Effector memory CD8-positive, alpha-beta T cell (primary cell): Measurements from ENCODE around the gene SCCPDH.
"Not testable (repeated sequence)": the region's sequence is repeated elsewhere in the genome, so short reads cannot be mapped to it uniquely, and the experiment has no call there.

Experiments
- ATAC-seq: fragments of 150-1000 bp; cut with Tn5 transposase; replicated peaks from 2 replicates; pipeline ENCODE4 v1.10.0; 2021; ENCODE audit warnings: mild to moderate bottlenecking, moderate library complexity
- DNase-seq, 3 experiments: peaks; one replicate each; pipeline ENCODE4 v3.0.0; 2021
- H3K27ac Mint-ChIP-seq, 2 donors: one replicate each; pipeline ENCODE4 v1.8.0; 2022; ENCODE audit warnings: mild to moderate bottlenecking in 2 of 2, mixed read lengths in 2 of 2, moderate library complexity in 2 of 2
- H3K27me3 Mint-ChIP-seq, 2 donors: one replicate each; pipeline ENCODE4 v1.8.0; 2022; ENCODE audit warnings: mixed read lengths in 2 of 2
- H3K36me3 Mint-ChIP-seq: one replicate; pipeline ENCODE4 v1.8.0; 2022; ENCODE audit warnings: mild to moderate bottlenecking, moderate library complexity, mixed read lengths; ENCODE audit not compliant: insufficient read depth
- H3K4me1 Mint-ChIP-seq, 2 donors: one replicate each; pipeline ENCODE4 v1.8.0; 2022; ENCODE audit warnings: low read depth in 2 of 2, mixed read lengths in 2 of 2
- H3K4me3 Mint-ChIP-seq, 2 donors: one replicate each; pipeline ENCODE4 v1.8.0; 2022; ENCODE audit warnings: mild to moderate bottlenecking in 2 of 2, mixed read lengths in 2 of 2, moderate library complexity in 2 of 2
- H3K9me3 Mint-ChIP-seq, 2 donors: one replicate each; pipeline ENCODE4 v1.8.0; 2022; ENCODE audit warnings: mixed read lengths in 2 of 2

SCCPDH gene

DNA sequence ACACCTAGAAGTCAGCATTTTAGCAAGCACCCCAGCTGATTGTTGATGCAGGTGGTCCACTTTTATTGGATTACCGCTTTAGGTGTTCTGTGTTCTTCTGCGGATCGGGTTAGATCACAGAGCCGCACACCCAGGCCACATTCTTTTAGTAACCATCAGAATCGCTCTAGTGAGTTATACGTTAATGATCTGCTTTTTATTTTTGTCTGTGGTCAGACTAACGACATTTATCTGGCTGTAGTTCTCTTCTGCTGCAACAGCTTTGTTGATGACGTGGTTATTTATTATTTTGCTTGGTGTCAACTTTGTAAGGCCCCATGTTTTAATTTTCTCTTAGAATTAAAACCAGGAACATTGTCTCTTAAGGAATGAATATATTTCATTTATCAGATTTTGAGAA is 18.2 kb downstream of the SCCPDH start:
- Mint-ChIP-seq H3K27ac (no peak overlapping the region), H3K36me3 (peaks cover 25% of the 10 kb centered on the region), H3K4me3 (no peak overlapping the region), H3K9me3 (peaks cover 0 to 2% of the 10 kb centered on the region in 2 donors), H3K27me3 (no peaks in the 10 kb centered on the region), H3K4me1 (no peaks in the 10 kb centered on the region)
- DNase-seq (no peak), ATAC-seq (no peak)

DNA sequence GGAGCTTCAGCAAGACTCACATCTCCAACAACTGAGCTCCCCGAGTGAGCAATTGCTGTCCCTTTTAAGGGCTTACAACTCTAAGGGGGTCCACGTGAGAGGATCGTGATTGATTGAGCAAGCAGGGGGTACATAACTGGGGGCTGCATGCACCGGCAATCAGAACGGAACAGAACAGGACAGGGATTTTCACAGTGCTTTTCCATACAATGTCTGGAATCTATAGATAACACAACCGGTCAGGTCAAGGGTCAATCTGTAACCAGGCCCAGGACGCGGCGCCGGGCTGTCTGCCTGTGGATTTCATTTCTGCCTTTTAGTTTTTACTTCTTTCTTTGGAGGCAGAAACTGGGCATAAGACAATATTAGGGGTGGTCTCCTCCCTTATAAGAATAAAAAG is 21.9 kb downstream of the SCCPDH start:
- H3K36me3 Mint-ChIP-seq: peaks cover 16% of the 10 kb centered on the region
- not testable (repeated sequence) for H3K9me3 Mint-ChIP-seq, H3K27me3 Mint-ChIP-seq, H3K4me1 Mint-ChIP-seq, DNase-seq, ATAC-seq, H3K27ac Mint-ChIP-seq, H3K4me3 Mint-ChIP-seq

DNA sequence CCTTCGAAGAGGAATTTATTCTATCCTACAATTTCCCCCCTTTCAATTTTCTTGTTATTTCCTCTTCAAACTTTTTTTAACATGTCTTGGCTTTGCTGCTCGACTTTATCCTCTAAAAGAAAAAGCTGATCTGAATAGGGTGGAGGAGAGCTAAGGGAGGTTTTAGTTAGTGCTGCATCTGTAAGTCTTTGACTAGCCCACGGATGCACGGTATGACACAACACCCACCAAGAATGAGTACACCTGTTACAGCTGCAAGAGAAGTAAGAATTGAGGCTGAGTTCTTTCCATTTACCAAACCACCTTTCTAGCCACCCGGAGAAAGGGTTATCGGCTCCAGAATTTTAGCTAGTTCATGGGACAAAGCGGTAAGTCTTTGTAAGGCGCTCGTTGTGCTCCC is 23.8 kb downstream of the SCCPDH start:
- ATAC-seq: no peak
- Mint-ChIP-seq H3K27me3 (no peaks in the 10 kb centered on the region), H3K4me1 (no peaks in the 10 kb centered on the region), H3K27ac (no peak overlapping the region), H3K9me3 (no peaks in the 10 kb centered on the region), H3K36me3 (peaks cover 4% of the 10 kb centered on the region), H3K4me3 (no peak overlapping the region)
- no peak for DNase-seq

DNA sequence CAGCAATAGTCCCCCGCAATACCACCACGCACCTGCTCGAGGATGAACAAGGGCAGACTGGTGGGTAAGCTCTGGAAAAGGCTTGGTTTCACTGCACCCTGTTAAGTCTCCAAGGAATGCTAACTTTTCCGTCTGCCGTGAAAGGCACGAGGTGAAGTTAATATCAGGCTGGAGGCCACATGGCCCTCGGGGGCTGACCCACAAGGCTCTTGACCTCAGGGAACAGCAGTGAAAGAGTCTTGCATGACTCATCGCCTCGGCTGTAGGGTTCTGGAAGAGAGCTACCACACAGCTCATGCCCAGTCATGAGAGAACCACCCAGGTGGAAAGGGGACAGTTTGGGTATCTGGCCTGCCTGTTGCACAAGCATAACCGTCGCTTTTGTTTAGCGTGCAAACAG is 24.7 kb downstream of the SCCPDH start:
- H3K4me3 Mint-ChIP-seq: no peak overlapping the region
- H3K9me3 Mint-ChIP-seq: no peaks in the 10 kb centered on the region
- H3K36me3 Mint-ChIP-seq: peaks cover 4% of the 10 kb centered on the region
- no peak for DNase-seq
- H3K4me1 Mint-ChIP-seq: no peaks in the 10 kb centered on the region
- no peak for ATAC-seq
- no peak overlapping the region for H3K27ac Mint-ChIP-seq
- no peaks in the 10 kb centered on the region for H3K27me3 Mint-ChIP-seq

DNA sequence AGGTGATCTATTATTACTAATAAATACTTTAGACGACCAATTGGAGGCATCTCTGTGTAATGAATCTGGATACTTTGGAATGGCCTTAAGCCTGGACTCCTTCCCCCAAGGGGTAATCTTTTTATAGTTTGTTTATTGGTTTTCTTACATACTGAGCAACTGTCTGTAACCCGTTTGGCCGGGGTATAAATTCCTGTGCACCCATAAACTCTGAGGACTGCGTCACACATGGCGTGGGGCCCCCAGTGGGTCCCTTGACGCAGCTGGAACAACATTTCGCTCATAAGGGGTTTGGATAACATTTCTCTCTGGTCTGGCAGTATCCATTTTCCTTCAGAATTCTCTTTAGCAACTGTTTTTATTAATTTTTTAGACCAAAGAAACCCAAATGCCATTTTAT is 26.5 kb downstream of the SCCPDH start:
- Mint-ChIP-seq H3K27me3 (no peaks in the 10 kb centered on the region), H3K27ac (no peak overlapping the region), H3K4me3 (no peak overlapping the region), H3K4me1 (no peaks in the 10 kb centered on the region), H3K9me3 (no peaks in the 10 kb centered on the region), H3K36me3 (no peaks in the 10 kb centered on the region)
- DNase-seq (no peak), ATAC-seq (no peak)

DNA sequence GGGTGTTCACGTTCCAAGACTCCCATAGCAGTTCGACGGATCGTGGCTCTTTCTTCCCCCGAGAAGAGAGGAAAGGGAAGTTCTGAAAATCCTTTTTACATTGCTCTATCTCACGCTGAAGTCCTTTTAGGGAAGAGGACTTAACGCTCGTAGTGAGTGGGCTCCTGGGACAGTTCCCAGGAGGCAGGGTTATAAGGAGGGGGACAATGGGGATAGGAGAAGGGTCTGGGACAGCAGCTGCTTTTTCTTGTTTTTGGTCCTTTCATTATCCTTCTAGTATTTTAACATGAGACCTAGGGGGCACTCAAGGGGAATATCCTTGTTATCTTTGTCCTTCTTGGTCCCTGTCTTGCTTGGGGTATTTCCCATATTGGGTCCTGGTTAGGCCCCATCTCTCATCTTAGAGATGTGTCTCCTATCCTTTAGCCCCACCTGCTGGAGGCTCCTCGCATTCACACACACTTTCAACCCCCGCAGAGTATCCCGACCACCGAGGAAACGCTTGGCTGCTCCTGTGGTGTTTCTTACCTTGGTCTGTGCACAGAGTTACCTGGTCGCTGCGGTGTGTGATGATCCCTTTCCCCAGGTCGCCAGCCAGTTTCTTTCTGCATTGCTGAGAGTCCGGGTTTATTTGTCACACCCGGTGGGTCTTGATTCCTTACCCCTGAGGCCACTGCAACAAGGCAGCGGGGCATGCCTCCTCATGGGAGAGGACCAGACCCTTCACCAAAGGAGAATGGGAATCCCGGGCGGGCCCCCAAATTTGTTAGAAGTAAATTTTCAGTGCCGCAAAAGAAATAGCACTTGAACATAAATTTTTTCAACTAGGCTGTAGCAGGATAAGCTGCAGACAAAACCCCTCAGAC is 29.7 kb downstream of the SCCPDH start:
- DNase-seq: peak; percentile 43 to 51 (median 45)
- H3K4me3 Mint-ChIP-seq: no peak overlapping the region
- H3K27me3 Mint-ChIP-seq: no peaks in the 10 kb centered on the region
- no peaks in the 10 kb centered on the region for H3K36me3 Mint-ChIP-seq
- no peaks in the 10 kb centered on the region for H3K9me3 Mint-ChIP-seq
- no peak overlapping the region for H3K27ac Mint-ChIP-seq
- H3K4me1 Mint-ChIP-seq: no peaks in the 10 kb centered on the region
- ATAC-seq: peak; percentile 72

DNA sequence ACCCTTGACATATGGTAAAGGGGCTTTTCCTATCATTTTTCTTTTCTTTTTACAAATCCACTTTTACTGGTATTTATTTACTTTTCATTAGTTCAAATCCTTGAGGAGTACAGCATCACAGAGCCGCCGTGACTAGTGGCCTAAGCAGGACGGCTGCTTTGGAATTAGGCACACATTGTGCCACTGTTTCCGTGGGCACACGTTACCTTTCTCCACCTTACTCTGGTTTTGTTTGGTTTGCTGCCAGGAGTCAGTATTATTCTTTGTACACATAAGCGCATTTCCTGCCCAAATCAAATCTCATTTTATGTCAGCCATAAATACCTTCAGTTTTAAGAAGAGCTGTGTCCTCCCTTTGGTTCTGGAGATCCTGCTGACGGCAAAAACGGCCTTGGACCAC is 31.2 kb downstream of the SCCPDH start:
- no peaks in the 10 kb centered on the region for H3K27me3 Mint-ChIP-seq
- H3K4me3 Mint-ChIP-seq: no peak overlapping the region
- H3K4me1 Mint-ChIP-seq: no peaks in the 10 kb centered on the region
- H3K9me3 Mint-ChIP-seq: no peaks in the 10 kb centered on the region
- DNase-seq (no peak), ATAC-seq (no peak)
- no peak overlapping the region for H3K27ac Mint-ChIP-seq
- peaks cover 2% of the 10 kb centered on the region for H3K36me3 Mint-ChIP-seq

DNA sequence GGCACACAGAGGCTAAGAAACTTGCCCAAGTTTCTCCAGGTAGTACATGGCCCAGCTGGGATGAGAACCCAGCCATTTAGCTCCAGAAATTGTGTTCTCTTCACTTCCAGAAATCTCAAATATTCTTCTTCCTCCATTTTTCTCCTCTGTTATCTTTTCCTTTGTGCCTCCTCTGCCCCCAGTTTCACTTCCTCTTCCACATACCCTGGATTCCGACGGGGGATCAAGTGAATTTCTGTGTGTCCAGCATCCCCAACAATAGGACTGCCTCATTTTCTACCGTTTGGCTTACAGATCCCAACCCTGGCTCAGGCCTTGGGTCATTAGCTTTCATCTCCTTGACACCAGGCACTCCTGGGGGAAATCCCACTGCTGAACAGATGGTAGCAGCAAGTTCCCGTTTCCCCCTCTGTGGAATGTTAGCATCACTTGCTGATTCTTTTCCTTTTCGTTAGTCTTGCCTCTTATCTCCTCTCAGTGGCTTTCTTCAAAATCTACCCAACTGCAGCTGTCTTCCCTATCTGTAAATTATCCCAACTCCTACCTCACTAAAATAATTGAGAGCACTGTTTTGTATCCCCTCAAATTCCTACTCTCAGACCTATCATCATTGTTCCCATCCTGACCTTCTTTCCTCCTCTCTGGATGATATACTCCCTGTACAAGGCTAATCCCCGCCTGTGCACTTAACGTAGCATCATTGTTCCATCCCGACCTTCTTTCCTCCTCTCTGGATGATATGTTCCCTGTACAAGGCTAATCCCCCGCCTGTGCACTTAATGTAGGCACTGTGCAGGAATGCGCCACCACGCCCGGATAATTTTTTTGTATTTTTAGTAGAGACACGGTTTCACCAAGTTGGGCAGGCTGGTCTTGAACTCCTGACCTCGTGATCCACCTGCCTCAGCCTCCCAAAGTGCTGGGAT is 36.5 kb downstream of the SCCPDH start:
- no peaks in the 10 kb centered on the region for H3K4me1 Mint-ChIP-seq
- ATAC-seq (no peak), DNase-seq (no peak)
- H3K36me3 Mint-ChIP-seq: peaks cover 8% of the 10 kb centered on the region
- no peaks in the 10 kb centered on the region for H3K9me3 Mint-ChIP-seq
- no peak overlapping the region for H3K27ac Mint-ChIP-seq
- H3K27me3 Mint-ChIP-seq: no peaks in the 10 kb centered on the region
- H3K4me3 Mint-ChIP-seq: no peak overlapping the region

DNA sequence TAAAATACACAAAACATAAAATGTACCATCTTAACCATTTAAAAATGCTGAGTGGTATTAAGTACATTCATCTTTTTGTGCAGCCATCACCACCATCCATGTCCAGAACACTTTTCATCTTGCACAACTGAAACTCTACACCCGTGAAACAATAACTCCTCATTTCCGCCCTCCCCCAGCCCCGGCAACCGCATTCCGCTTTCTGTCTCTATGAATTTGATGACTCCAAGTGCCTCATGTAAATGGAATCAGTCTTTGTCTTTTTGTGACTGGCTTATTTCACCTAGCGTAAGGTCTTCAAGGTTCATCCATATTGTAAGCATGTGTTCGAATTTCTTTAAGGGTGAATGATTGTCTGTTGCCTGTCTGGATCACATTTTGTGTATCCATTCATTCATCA is 37.2 kb downstream of the SCCPDH start:
- DNase-seq (no peak), ATAC-seq (no peak)
- Mint-ChIP-seq H3K4me3 (no peak overlapping the region), H3K4me1 (no peaks in the 10 kb centered on the region), H3K36me3 (peaks cover 8% of the 10 kb centered on the region), H3K27ac (no peak overlapping the region), H3K9me3 (no peaks in the 10 kb centered on the region), H3K27me3 (no peaks in the 10 kb centered on the region)

DNA sequence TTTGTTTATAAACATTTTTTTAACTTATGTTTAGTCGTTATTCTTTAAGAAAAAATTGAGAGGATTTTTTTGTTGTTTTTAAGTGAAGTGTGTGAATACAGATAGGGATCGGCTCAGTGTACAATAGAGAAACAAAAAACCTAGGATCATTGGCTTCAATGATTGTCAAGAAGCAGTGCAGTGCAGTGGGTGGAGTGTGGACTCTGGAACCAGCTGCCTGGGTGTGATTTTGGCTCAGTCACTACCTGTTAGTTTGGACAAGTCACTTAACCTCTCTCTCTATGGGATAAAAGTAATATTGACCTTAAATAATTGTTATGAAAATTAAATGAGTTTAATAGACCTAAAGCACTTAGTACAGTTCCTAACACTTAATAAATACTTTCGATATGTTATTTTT is 41.3 kb downstream of the SCCPDH start:
- no peaks in the 10 kb centered on the region for H3K9me3 Mint-ChIP-seq

DNA sequence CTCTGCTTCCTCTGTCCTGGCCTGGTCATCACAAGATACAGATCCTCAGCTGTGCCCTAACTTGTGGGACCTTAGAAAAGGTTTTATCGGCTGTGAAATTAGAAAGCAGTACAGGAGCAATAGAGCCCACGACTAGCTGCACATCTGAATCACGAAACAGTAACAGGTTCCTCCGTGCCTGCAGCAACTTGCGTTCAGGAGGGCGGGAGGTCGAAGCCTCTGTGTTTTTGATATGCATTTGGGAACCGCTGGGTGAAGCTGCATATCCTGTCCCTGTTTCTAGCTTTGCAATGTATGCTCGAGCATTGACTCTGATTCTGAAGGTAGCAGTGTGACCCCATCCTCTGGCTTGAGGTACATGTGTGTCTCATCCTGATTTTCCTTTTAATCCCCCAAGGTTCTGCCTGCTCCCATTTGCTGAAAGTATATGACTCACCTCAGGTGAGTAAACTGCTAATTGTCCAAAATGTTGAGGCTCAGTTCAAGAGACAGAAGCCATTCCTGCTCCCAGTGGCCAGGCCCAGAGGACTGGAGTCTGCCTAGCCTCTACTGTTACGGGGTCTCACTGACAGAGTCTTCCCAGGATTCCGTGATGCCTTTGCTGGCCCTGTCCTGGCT is 44.3 kb downstream of the SCCPDH start:
- Mint-ChIP-seq H3K4me3 (no peak overlapping the region), H3K27me3 (no peaks in the 10 kb centered on the region), H3K36me3 (no peaks in the 10 kb centered on the region), H3K27ac (no peak overlapping the region), H3K4me1 (no peaks in the 10 kb centered on the region), H3K9me3 (no peaks in the 10 kb centered on the region)
- DNase-seq (no peak), ATAC-seq (no peak)

More for the DNA sequence above, 41.3 kb downstream of the SCCPDH start:
- H3K36me3 Mint-ChIP-seq: peaks cover 6% of the 10 kb centered on the region
- H3K4me1 Mint-ChIP-seq: no peaks in the 10 kb centered on the region
- H3K27ac Mint-ChIP-seq: no peak overlapping the region
- no peaks in the 10 kb centered on the region for H3K27me3 Mint-ChIP-seq
- no peak overlapping the region for H3K4me3 Mint-ChIP-seq
- ATAC-seq (no peak), DNase-seq (no peak)

DNA sequence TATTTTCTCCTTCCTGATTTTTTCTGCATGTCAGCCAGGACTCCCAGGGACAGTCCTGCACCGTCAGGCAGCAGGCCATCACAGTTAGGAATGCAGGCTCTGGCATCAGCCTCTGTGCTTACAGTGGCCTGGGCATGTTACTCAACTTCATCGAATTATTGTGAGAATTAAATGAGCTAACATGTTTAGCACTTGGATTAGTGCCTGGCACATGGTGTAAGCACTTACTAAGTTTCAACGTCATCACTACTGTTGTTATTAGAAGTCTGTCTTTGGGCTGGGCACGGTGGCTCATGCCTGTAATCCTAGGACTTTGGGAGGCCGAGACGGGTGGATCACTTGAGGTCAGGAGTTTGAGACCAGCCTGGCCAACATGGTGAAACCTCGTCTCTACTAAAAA is 45.1 kb downstream of the SCCPDH start:
- no peaks in the 10 kb centered on the region for H3K36me3 Mint-ChIP-seq
- no peaks in the 10 kb centered on the region for H3K27me3 Mint-ChIP-seq
- no peaks in the 10 kb centered on the region for H3K4me1 Mint-ChIP-seq
- DNase-seq (no peak), ATAC-seq (no peak)
- H3K4me3 Mint-ChIP-seq: no peak overlapping the region
- no peak overlapping the region for H3K27ac Mint-ChIP-seq
- no peaks in the 10 kb centered on the region for H3K9me3 Mint-ChIP-seq

DNA sequence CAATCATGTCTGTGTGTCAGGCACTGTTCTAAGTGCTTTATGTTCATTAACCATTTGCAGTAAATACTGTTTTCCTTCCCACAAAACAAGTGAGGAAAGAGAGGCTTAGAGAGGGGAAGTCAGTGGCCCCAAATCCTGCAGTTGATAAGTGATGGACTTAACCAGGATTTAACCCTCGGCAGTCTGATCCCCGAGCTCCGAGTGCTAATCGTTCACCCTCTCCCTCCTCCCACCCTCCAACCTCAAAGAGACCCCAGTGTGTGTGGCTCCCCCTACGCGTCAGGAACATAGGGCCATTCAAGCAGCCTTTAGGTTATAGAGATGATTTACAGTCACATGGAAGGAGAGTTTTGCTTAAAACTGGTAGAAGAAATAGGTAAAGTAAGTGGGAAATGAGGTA is 47.2 kb downstream of the SCCPDH start:
- no peak overlapping the region for H3K4me3 Mint-ChIP-seq
- no peaks in the 10 kb centered on the region for H3K9me3 Mint-ChIP-seq
- no peaks in the 10 kb centered on the region for H3K4me1 Mint-ChIP-seq
- ATAC-seq (no peak), DNase-seq (no peak)
- no peak overlapping the region for H3K27ac Mint-ChIP-seq
- no peaks in the 10 kb centered on the region for H3K27me3 Mint-ChIP-seq
- no peaks in the 10 kb centered on the region for H3K36me3 Mint-ChIP-seq
